ENCODE measurements around the gene UBE4B.

The UBE4B gene

GRCh38 chr1:10143961-10144485, 111.3 kb downstream of the UBE4B start:
- H3K4me3 ChIP-seq (ENCODE audit: control insufficient read depth, low read depth, low read length), result no peak overlapping the region
- no peak for TF ChIP-seq CTCF (conservative IDR thresholded peaks at IDR 0.05; ENCODE audit: control insufficient read depth, insufficient read depth, low read depth, low read length)
- DNase-seq (ENCODE audit: low read depth), result no peak

- no peak for TF ChIP-seq CTCF (conservative IDR thresholded peaks at IDR 0.05; ENCODE audit: control insufficient read depth, insufficient read depth, low read depth, low read length)
- no peak for DNase-seq (ENCODE audit: low read depth)
- H3K4me3 ChIP-seq (ENCODE audit: control insufficient read depth, low read depth, low read length), result no peak overlapping the region
Measured at GRCh38 chr1:10146391-10146790, 113.6 kb downstream of the UBE4B start.

- TF ChIP-seq CTCF (conservative IDR thresholded peaks at IDR 0.05; ENCODE audit: control insufficient read depth, insufficient read depth, low read depth, low read length), result no peak
- no peak for DNase-seq (ENCODE audit: low read depth)
- no peak overlapping the region for H3K4me3 ChIP-seq (ENCODE audit: control insufficient read depth, low read depth, low read length)
Measured at GRCh38 chr1:10149231-10149630, 116.5 kb downstream of the UBE4B start.

- no peak overlapping the region for H3K4me3 ChIP-seq (ENCODE audit: control insufficient read depth, low read depth, low read length)
- peak; percentile 59 for DNase-seq (ENCODE audit: low read depth)
- peak; percentile 72 for TF ChIP-seq CTCF (conservative IDR thresholded peaks at IDR 0.05; ENCODE audit: control insufficient read depth, insufficient read depth, low read depth, low read length)
Measured at GRCh38 chr1:10152709-10153284, 120.0 kb downstream of the UBE4B start.

GRCh38 chr1:10155087-10155712, 122.4 kb downstream of the UBE4B start:
- DNase-seq (ENCODE audit: low read depth), result peak; percentile 26
- no peak for TF ChIP-seq CTCF (conservative IDR thresholded peaks at IDR 0.05; ENCODE audit: control insufficient read depth, insufficient read depth, low read depth, low read length)
- H3K4me3 ChIP-seq (ENCODE audit: control insufficient read depth, low read depth, low read length), result no peak overlapping the region

- no peak overlapping the region for H3K4me3 ChIP-seq (ENCODE audit: control insufficient read depth, low read depth, low read length)
- TF ChIP-seq CTCF (conservative IDR thresholded peaks at IDR 0.05; ENCODE audit: control insufficient read depth, insufficient read depth, low read depth, low read length), result no peak
- DNase-seq (ENCODE audit: low read depth), result no peak
Measured at GRCh38 chr1:10160173-10160572, 127.4 kb downstream of the UBE4B start.
